ENCODE data around the gene ANXA1. TPM values are rescaled to one million over a fixed set of nuclear protein-coding genes. Genes with fewer than 3 reads are reported as not detected.
A peak's percentile ranks its signal among the peaks of the same experiment; 100 is the strongest.

Gene ANXA1
- total and polyA plus RNA-seq, 2 of the 13 experiments (the other 11 are each of a cell fraction or from before 2014, with no cell fraction given): 0.15 to 0.20 TPM

DNA sequence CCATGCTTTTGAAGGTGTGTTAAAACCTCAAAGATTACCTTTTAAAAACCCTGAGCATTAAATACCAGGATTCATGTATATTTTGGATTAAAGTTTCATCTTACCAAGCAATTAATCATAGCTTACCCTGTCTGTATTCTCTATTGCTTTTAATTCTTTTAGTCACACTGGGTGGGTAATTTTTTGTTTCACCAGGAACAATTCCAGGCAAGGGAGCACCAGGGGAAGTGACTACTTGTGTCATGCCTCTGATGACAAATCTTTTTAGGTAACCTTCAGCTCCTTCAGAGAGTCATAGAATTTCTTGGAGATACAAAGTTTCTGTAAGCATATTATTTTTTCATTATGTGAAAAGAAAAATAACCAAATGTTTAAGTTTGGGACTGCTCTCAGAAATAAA is 33.4 kb upstream of the ANXA1 start:
- CTCF ChIA-PET (ENCODE audit: low intra/inter-chr PET ratio, low total read pairs): no interaction called here
- no TSS peak for BruUV-seq (replicated peaks)

DNA sequence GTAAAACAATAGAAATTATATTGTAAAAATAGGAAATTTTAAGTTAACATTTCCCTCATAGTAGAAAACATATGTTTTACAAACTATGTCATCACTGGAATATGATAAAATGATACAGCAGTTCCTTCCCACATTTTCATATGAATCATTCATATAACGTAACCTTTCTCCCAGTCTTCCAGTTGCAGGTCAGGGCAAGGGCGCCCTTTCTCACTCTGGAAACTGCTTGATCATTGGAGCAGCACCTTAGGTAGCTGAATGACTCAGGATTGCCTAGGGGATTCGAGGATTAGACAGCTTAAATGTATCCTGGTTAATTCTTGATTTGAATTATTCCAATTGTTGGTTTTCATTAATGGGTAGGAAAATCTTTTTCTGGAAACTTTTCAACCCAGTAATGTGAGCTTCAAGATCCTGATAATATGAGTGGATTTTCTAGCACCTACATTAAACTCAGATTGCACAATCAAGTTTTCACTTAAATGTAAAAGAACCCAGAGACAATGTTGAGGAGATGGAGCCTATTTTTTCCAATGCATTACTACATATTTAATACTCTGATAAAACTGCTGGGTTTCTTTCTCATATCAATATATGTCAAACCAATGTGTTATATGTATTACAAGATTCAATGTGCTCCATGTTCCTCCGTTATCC is 32.6 kb upstream of the ANXA1 start:
- intact Hi-C loops (cut with micrococcal nuclease; ENCODE audit: unreplicated experiment): no loop called here
- POLR2A ChIA-PET: no interaction called here
- H3K27ac ChIP-seq (ENCODE audit: extremely low read length, insufficient read depth, low read length): no peak overlapping the region
- CTCF ChIA-PET (ENCODE audit: low intra/inter-chr PET ratio, low total read pairs): no interaction called here
- TF ChIP-seq ZNF780A (CRISPR knock-in tag; IDR thresholded peaks at IDR 0.05): no peak
- TF ChIP-seq, protein P1, sequence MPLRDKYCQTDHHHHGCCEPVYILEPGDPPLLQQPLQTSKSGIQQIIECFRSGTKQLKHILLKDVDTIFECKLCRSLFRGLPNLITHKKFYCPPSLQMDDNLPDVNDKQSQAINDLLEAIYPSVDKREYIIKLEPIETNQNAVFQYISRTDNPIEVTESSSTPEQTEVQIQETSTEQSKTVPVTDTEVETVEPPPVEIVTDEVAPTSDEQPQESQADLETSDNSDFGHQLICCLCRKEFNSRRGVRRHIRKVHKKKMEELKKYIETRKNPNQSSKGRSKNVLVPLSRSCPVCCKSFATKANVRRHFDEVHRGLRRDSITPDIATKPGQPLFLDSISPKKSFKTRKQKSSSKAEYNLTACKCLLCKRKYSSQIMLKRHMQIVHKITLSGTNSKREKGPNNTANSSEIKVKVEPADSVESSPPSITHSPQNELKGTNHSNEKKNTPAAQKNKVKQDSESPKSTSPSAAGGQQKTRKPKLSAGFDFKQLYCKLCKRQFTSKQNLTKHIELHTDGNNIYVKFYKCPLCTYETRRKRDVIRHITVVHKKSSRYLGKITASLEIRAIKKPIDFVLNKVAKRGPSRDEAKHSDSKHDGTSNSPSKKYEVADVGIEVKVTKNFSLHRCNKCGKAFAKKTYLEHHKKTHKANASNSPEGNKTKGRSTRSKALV (CRISPR knock-in tag; IDR thresholded peaks at IDR 0.05): no peak
- 0 out of 2 replicates have a peak, but pooled peaks have one; percentile 42 for TF ChIP-seq CEBPB (IDR thresholded peaks at IDR 0.05; ENCODE audit: borderline replicate concordance, low read depth, low read length)
- TF ChIP-seq ZNF501 (CRISPR knock-in tag; IDR thresholded peaks at IDR 0.05): no peak
- no peak overlapping the region for H3K4me2 ChIP-seq (ENCODE audit: low read depth, low read length)
- H3K36me3 ChIP-seq (replicated peaks in 1 of 2; ENCODE audit: control insufficient read depth in 1 of 2, insufficient read depth in 2 of 2, low read length in 2 of 2): no peaks in the 10 kb centered on the region
- no peak overlapping the region for H3K9ac ChIP-seq (ENCODE audit: insufficient read depth, low read depth, low read length)
- H3K4me3 ChIP-seq (replicated peaks in 1 of 3; ENCODE audit: insufficient read depth in 1 of 3, low read depth in 2 of 3, low read length in 3 of 3): no peak overlapping the region
- H2AFZ ChIP-seq (ENCODE audit: low read length): no peak overlapping the region
- BruUV-seq (replicated peaks): no TSS peak
- FAIRE-seq: no peak
- H3K79me2 ChIP-seq (ENCODE audit: insufficient read depth, low read length): no peaks in the 10 kb centered on the region
- no peak for DNase-seq (ENCODE audit: low spot score)
- ATAC-seq: no peak
- H3K9me3 ChIP-seq (ENCODE audit: low read length): no peaks in the 10 kb centered on the region
- no peaks in the 10 kb centered on the region for H4K20me1 ChIP-seq (ENCODE audit: insufficient read depth, low read length)
- 11% methylated on average over 4 of the region's 4 CpGs for WGBS (ENCODE audit: low lambda C conversion rate)
- in situ Hi-C loops (cut with HindIII; ENCODE audit: extremely low pct_ligation_motif_present, low pct_unique_long_range_greater_than_20kb): no loop called here
- H3K4me1 ChIP-seq (ENCODE audit: insufficient read depth, low read length): no peaks in the 10 kb centered on the region
- H3K27me3 ChIP-seq (ENCODE audit: control insufficient read depth in 1 of 2, insufficient read depth in 2 of 2, low read length in 2 of 2): no peaks in the 10 kb centered on the region

More for the DNA sequence above, 33.4 kb upstream of the ANXA1 start:
- no peak for TF ChIP-seq PCBP1 (IDR thresholded peaks at IDR 0.05; ENCODE audit: borderline replicate concordance, low read depth, low read length)
- TF ChIP-seq ZSCAN30 (CRISPR knock-in tag; IDR thresholded peaks at IDR 0.05): no peak
- no peak for TF ChIP-seq ZNF251 (CRISPR knock-in tag; IDR thresholded peaks at IDR 0.05)
- no peak for TF ChIP-seq RCOR2 (CRISPR knock-in tag; IDR thresholded peaks at IDR 0.05)
- TF ChIP-seq SOX13 (IDR thresholded peaks at IDR 0.05): no peak
- TF ChIP-seq SOX13 (CRISPR knock-in tag; conservative IDR thresholded peaks at IDR 0.05 in 1 of 2, IDR thresholded peaks at IDR 0.05 in 1 of 2): no peak
- no peak for TF ChIP-seq KDM1A (CRISPR knock-in tag; IDR thresholded peaks at IDR 0.05)
- no peak for TF ChIP-seq ATF1 (CRISPR knock-in tag; IDR thresholded peaks at IDR 0.05)
- TF ChIP-seq, protein P2, sequence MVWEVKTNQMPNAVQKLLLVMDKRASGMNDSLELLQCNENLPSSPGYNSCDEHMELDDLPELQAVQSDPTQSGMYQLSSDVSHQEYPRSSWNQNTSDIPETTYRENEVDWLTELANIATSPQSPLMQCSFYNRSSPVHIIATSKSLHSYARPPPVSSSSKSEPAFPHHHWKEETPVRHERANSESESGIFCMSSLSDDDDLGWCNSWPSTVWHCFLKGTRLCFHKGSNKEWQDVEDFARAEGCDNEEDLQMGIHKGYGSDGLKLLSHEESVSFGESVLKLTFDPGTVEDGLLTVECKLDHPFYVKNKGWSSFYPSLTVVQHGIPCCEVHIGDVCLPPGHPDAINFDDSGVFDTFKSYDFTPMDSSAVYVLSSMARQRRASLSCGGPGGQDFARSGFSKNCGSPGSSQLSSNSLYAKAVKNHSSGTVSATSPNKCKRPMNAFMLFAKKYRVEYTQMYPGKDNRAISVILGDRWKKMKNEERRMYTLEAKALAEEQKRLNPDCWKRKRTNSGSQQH (CRISPR knock-in tag; IDR thresholded peaks at IDR 0.05; ENCODE audit: low read depth): no peak
- no peak for TF ChIP-seq GFI1 (CRISPR knock-in tag; IDR thresholded peaks at IDR 0.05; ENCODE audit: borderline replicate concordance)
- no peak for TF ChIP-seq ZNF3 (CRISPR knock-in tag; IDR thresholded peaks at IDR 0.05)
- TF ChIP-seq SP5 (CRISPR knock-in tag; IDR thresholded peaks at IDR 0.05; ENCODE audit: borderline replicate concordance, low read depth): no peak
- no peak for TF ChIP-seq ESRRA (CRISPR knock-in tag; IDR thresholded peaks at IDR 0.05; ENCODE audit: low read depth)
- POLR2A ChIA-PET: no interaction called here
- Histone ChIP-seq H3K79me2 (ENCODE audit: insufficient read depth, low read length) (no peaks in the 10 kb centered on the region), H3K4me3 (replicated peaks in 1 of 3; ENCODE audit: insufficient read depth in 1 of 3, low read depth in 2 of 3, low read length in 3 of 3) (no peak overlapping the region), H4K20me1 (ENCODE audit: insufficient read depth, low read length) (no peaks in the 10 kb centered on the region), H3K36me3 (replicated peaks in 1 of 2; ENCODE audit: control insufficient read depth in 1 of 2, insufficient read depth in 2 of 2, low read length in 2 of 2) (no peaks in the 10 kb centered on the region), H2AFZ (ENCODE audit: low read length) (no peak overlapping the region), H3K27me3 (ENCODE audit: control insufficient read depth in 1 of 2, insufficient read depth in 2 of 2, low read length in 2 of 2) (no peaks in the 10 kb centered on the region), H3K27ac (ENCODE audit: extremely low read length, insufficient read depth, low read length) (no peak overlapping the region), H3K4me1 (ENCODE audit: insufficient read depth, low read length) (no peaks in the 10 kb centered on the region), H3K9ac (ENCODE audit: insufficient read depth, low read depth, low read length) (no peak overlapping the region), H3K4me2 (ENCODE audit: low read depth, low read length) (no peak overlapping the region), H3K9me3 (ENCODE audit: low read length) (no peaks in the 10 kb centered on the region)
- ATAC-seq: no peak
- in situ Hi-C loops (cut with HindIII; ENCODE audit: extremely low pct_ligation_motif_present, low pct_unique_long_range_greater_than_20kb) (no loop called here), intact Hi-C loops (cut with micrococcal nuclease; ENCODE audit: unreplicated experiment) (no loop called here)
- no peak for DNase-seq (ENCODE audit: low spot score)
- FAIRE-seq: no peak
